Astrocyte (in vitro differentiated cells and primary cell): ENCODE data around the gene EYS. TPM values are rescaled to one million over a fixed set of nuclear protein-coding genes. Genes with fewer than 3 reads are reported as not detected.

Experiments used
- DNase-seq: peaks from one replicate; pipeline ENCODE4 v3.0.0-alpha.2; 2010; ENCODE audit warnings: low read depth
- FAIRE-seq: peaks from 2 replicates; lab custom pipeline; 2011; peaks lifted over from hg19 to GRCh38; lab: Jason Lieb, UNC
- H2AFZ ChIP-seq: 2 replicates; pipeline ENCODE4 v1.6.0; 2012; ENCODE audit warnings: low read depth, low read length, inconsistent platforms
- H3K27ac ChIP-seq: 2 replicates; pipeline ENCODE4 v1.5.1; 2011; ENCODE audit warnings: low read depth, low read length, inconsistent platforms
- H3K27me3 ChIP-seq: 2 replicates; pipeline ENCODE4 v1.6.0; 2011; ENCODE audit warnings: low read length, inconsistent platforms; ENCODE audit not compliant: insufficient read depth
- H3K36me3 ChIP-seq: 2 replicates; pipeline ENCODE4 v1.5.1; 2011; ENCODE audit warnings: low read length, inconsistent platforms; ENCODE audit not compliant: insufficient read depth
- H3K4me1 ChIP-seq: 2 replicates; pipeline ENCODE4 v1.5.1; 2011; ENCODE audit warnings: low read length, inconsistent platforms; ENCODE audit not compliant: insufficient read depth
- H3K4me2 ChIP-seq: 2 replicates; pipeline ENCODE4 v1.6.0; 2012; ENCODE audit warnings: low read length, inconsistent platforms
- H3K4me3 ChIP-seq: 2 replicates; pipeline ENCODE4 v1.5.1; 2011; ENCODE audit warnings: low read depth, mild to moderate bottlenecking, low read length, inconsistent platforms; ENCODE audit not compliant: insufficient read depth
- H3K79me2 ChIP-seq: 2 replicates; pipeline ENCODE4 v1.6.0; 2012; ENCODE audit warnings: mild to moderate bottlenecking, low read length, inconsistent platforms; ENCODE audit not compliant: insufficient read depth
- H3K9ac ChIP-seq: 2 replicates; pipeline ENCODE4 v1.6.0; 2012; ENCODE audit warnings: mild to moderate bottlenecking, low read length, inconsistent platforms
- H3K9me3 ChIP-seq: 2 replicates; pipeline ENCODE4 v1.5.1; 2012; ENCODE audit warnings: low read depth, mild to moderate bottlenecking, low read length, inconsistent platforms; ENCODE audit not compliant: insufficient read depth
- H4K20me1 ChIP-seq: 2 replicates; pipeline ENCODE4 v1.6.0; 2012; ENCODE audit warnings: low read length, inconsistent platforms; ENCODE audit not compliant: insufficient read depth
- H3K27ac Mint-ChIP-seq: one replicate; pipeline ENCODE4 v1.8.0; 2021; ENCODE audit warnings: mild to moderate bottlenecking, mixed read lengths; ENCODE audit not compliant: unreplicated experiment
- H3K27me3 Mint-ChIP-seq: one replicate; pipeline ENCODE4 v1.8.0; 2021; ENCODE audit warnings: low read depth, mixed read lengths; ENCODE audit not compliant: unreplicated experiment
- H3K36me3 Mint-ChIP-seq: one replicate; pipeline ENCODE4 v1.8.0; 2021; ENCODE audit warnings: low read depth, mixed read lengths; ENCODE audit not compliant: unreplicated experiment
- H3K4me1 Mint-ChIP-seq: one replicate; pipeline ENCODE4 v1.8.0; 2021; ENCODE audit warnings: low read depth, mixed read lengths; ENCODE audit not compliant: unreplicated experiment
- H3K4me3 Mint-ChIP-seq: one replicate; pipeline ENCODE4 v1.8.0; 2021; ENCODE audit warnings: mild to moderate bottlenecking, moderate library complexity, mixed read lengths; ENCODE audit not compliant: unreplicated experiment
- H3K9me3 Mint-ChIP-seq: one replicate; pipeline ENCODE4 v1.8.0; 2021; ENCODE audit warnings: mild to moderate bottlenecking, mixed read lengths; ENCODE audit not compliant: unreplicated experiment
- EZH2 ChIP-seq: IDR thresholded peaks from 2 replicates; pipeline ENCODE4 v1.6.1; 2012; ENCODE audit warnings: mild to moderate bottlenecking, low read length, inconsistent platforms; ENCODE audit not compliant: insufficient read depth
- total RNA-seq: library from RNA; stranded (reverse); gene quantifications from 2 replicates; pipeline ENCODE4 v1.2.1, GENCODE V29; 2021
- TF ChIP-seq, protein P1 (sequence below): IDR thresholded peaks from 2 replicates; pipeline ENCODE4 v1.5.1; 2011; ENCODE audit warnings: low read depth, mild to moderate bottlenecking, inconsistent platforms, low read length, moderate library complexity; ENCODE audit not compliant: insufficient read depth

EYS gene
- total RNA-seq, 1 donor from 2014 or later: 0.16 TPM

DNA sequence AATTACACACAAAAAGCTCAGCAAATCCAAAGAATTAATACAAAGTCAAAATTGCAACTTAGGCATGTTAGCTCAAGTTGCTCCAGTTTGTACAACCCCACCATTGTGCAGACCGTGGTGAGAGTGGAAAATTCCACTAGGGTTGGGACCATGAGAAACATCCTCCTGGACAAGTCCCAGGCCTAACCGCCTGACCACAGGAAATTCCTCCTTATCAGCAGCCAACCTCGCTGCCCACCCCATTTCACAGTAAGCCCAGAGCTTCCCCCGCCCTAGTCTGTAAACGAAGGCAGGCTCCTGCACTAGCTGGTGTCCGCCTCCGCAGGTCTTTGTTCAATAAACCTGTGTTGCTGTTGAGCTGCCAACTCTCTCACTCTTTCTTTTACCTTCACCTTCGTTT lies 1023.3 kb downstream of the EYS start:
- Histone ChIP-seq H3K4me3 (no peak overlapping the region), H3K79me2 (no peaks in the 10 kb centered on the region), H2AFZ (no peak overlapping the region), H3K4me1 (no peaks in the 10 kb centered on the region), H3K27me3 (no peaks in the 10 kb centered on the region), H3K9ac (no peak overlapping the region), H3K4me2 (peak overlapping the region; percentile 4), H3K27ac (peak overlapping the region; percentile 2), H3K36me3 (no peaks in the 10 kb centered on the region), H4K20me1 (no peaks in the 10 kb centered on the region), H3K9me3 (no peaks in the 10 kb centered on the region)
- no peak overlapping the region for H3K4me3 Mint-ChIP-seq
- H3K4me1 Mint-ChIP-seq: peaks cover 46% of the 10 kb centered on the region
- H3K36me3 Mint-ChIP-seq: no peaks in the 10 kb centered on the region
- H3K27me3 Mint-ChIP-seq: no peaks in the 10 kb centered on the region
- TF ChIP-seq, protein P1, sequence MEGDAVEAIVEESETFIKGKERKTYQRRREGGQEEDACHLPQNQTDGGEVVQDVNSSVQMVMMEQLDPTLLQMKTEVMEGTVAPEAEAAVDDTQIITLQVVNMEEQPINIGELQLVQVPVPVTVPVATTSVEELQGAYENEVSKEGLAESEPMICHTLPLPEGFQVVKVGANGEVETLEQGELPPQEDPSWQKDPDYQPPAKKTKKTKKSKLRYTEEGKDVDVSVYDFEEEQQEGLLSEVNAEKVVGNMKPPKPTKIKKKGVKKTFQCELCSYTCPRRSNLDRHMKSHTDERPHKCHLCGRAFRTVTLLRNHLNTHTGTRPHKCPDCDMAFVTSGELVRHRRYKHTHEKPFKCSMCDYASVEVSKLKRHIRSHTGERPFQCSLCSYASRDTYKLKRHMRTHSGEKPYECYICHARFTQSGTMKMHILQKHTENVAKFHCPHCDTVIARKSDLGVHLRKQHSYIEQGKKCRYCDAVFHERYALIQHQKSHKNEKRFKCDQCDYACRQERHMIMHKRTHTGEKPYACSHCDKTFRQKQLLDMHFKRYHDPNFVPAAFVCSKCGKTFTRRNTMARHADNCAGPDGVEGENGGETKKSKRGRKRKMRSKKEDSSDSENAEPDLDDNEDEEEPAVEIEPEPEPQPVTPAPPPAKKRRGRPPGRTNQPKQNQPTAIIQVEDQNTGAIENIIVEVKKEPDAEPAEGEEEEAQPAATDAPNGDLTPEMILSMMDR: no peak
- no peak for TF ChIP-seq EZH2
- peak overlapping the region; percentile 96 for H3K27ac Mint-ChIP-seq
- peak; percentile 50 for DNase-seq
- peaks cover 9% of the 10 kb centered on the region for H3K9me3 Mint-ChIP-seq
- no peak for FAIRE-seq

- no peak overlapping the region for H2AFZ ChIP-seq
Measured at GRCh38 chr6:64681416-64682160, 1025.4 kb downstream of the EYS start.

More at GRCh38 chr6:64681416-64682160, 1025.4 kb downstream of the EYS start:
- Histone ChIP-seq H3K9me3 (no peaks in the 10 kb centered on the region), H3K79me2 (no peaks in the 10 kb centered on the region), H3K4me2 (no peak overlapping the region), H4K20me1 (no peaks in the 10 kb centered on the region), H3K27ac (no peak overlapping the region), H3K4me1 (no peaks in the 10 kb centered on the region), H3K9ac (no peak overlapping the region), H3K27me3 (no peaks in the 10 kb centered on the region), H3K4me3 (no peak overlapping the region), H3K36me3 (no peaks in the 10 kb centered on the region)
- no peaks in the 10 kb centered on the region for H3K36me3 Mint-ChIP-seq
- no peaks in the 10 kb centered on the region for H3K27me3 Mint-ChIP-seq
- no peak for FAIRE-seq
- H3K4me3 Mint-ChIP-seq: no peak overlapping the region
- peaks cover 49% of the 10 kb centered on the region for H3K4me1 Mint-ChIP-seq
- TF ChIP-seq, protein P1: no peak
- TF ChIP-seq EZH2: no peak
- peak overlapping the region; percentile 97 for H3K27ac Mint-ChIP-seq
- H3K9me3 Mint-ChIP-seq: peaks cover 2% of the 10 kb centered on the region
- no peak for DNase-seq
